Gastrocnemius medialis (tissue), 4 donors: ENCODE measurements around the gene RPS6KL1. TPM values are rescaled to one million over a fixed set of nuclear protein-coding genes. Genes with fewer than 3 reads are reported as not detected.

Source experiments
- ATAC-seq, 2 donors: fragments of 150-250 bp; one replicate each; pipeline ENCODE4 v1.9.1; 2016
- DNase-seq, 2 donors: peaks; one replicate each; pipeline ENCODE4 v3.0.0-alpha.2; 2019
- H3K27ac ChIP-seq, 4 donors: fragments of 200-600 bp; sonication (generic); 1 replicate in 1 of 4; 2 replicates in 3 of 4; pipeline ENCODE4 v1.5.1; 2016 to 2018; ENCODE audit warnings: mild to moderate bottlenecking in 2 of 4, moderate library complexity in 1 of 4
- H3K27me3 ChIP-seq, 3 donors: fragments of 200-600 bp; sonication (generic) in 2 of 3; 1 replicate in 1 of 3; 2 replicates in 2 of 3; pipeline versions ENCODE4 v1.5.1 to v1.6.0; 2016 to 2019; ENCODE audit warnings: mild to moderate bottlenecking in 1 of 3, moderate library complexity in 1 of 3
- H3K36me3 ChIP-seq, 2 donors: fragments of 200-600 bp; sonication (generic) in 1 of 2; one replicate each; pipeline ENCODE4 v1.5.1; 2017 to 2018
- H3K4me1 ChIP-seq, 2 donors: fragments of 200-600 bp; sonication (generic) in 1 of 2; one replicate each; pipeline ENCODE4 v1.5.1; 2016 to 2017; ENCODE audit warnings: mild to moderate bottlenecking in 2 of 2
- H3K4me3 ChIP-seq, 4 donors: fragments of 200-600 bp; sonication (generic) in 3 of 4; 1 replicate in 1 of 4; 2 replicates in 3 of 4; pipeline ENCODE4 v1.5.1; 2016 to 2019; ENCODE audit warnings: mild to moderate bottlenecking in 2 of 4
- H3K9me3 ChIP-seq, 3 donors: fragments of 200-600 bp; sonication (generic) in 2 of 3; 1 replicate in 1 of 3; 2 replicates in 2 of 3; pipeline ENCODE4 v1.5.1; 2016 to 2019
- POLR2A ChIP-seq, 2 donors: fragments of 450-650 bp; IDR thresholded peaks; one replicate each; pipeline ENCODE4 v1.6.1; 2017; ENCODE audit warnings: antibody characterized with exemption in 2 of 2, mild to moderate bottlenecking in 2 of 2, moderate library complexity in 2 of 2
- in situ Hi-C, 4 donors: fragments of 200-750 bp; cut with MboI; loops; one replicate each; pipeline versions ENCODE4 v1.15.0 to v1.8.0; 2017; ENCODE audit warnings: low sequenced_read_pairs in 4 of 4
- intact Hi-C: fragments of 100-400 bp; cut with DNase I; formaldehyde crosslinking; loops from one replicate; pipeline ENCODE4 v1.15.1; 2023; ENCODE audit warnings: low total_unique reads
- total RNA-seq, 4 donors: library from RNA; depleted of rRNA; stranded (reverse); fragments of >200 nt; gene quantifications; one replicate each; pipeline versions ENCODE4 v1.1.0 to v1.2.3, GENCODE V29; 2016
- TF ChIP-seq, protein P1 (sequence below), 5 experiments: fragments of 450-650 bp in 3 of 5; fragments of 200-600 bp in 2 of 5; sonication (generic) in 2 of 5; IDR thresholded peaks in 4 of 5; conservative IDR thresholded peaks in 1 of 5; 1 replicate in 4 of 5; 2 replicates in 1 of 5; pipeline ENCODE4 v1.5.1; 2016 to 2019; ENCODE audit warnings: antibody characterized with exemption in 5 of 5, mild to moderate bottlenecking in 3 of 5, moderate library complexity in 3 of 5

Gene RPS6KL1
- total RNA-seq, 4 donors from 2014 or later = 11.7 to 34.4 (median 18.7) TPM

DNA sequence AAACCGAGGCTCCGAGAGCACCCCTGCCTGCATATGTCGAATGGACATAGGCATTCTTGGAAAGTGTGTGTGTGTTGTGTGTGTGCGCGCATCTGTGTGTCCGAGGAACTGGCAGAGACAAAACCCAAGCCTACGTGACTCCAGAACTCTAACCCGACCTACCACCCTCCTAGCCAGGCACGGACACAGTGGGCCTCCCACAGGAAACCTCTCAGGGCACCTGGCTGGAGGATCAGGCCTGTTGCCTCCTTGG lies 32.9 kb upstream of the RPS6KL1 start:
- Histone ChIP-seq H3K27me3 (peaks cover 0 to 10% (median 3%) of the 10 kb centered on the region in 3 donors), H3K27ac (peak overlapping the region in 2 of 4 donors; percentile 32 to 67), H3K36me3 (no peaks in the 10 kb centered on the region), H3K9me3 (no peaks in the 10 kb centered on the region), H3K4me1 (peaks cover 3 to 10% of the 10 kb centered on the region in 2 donors), H3K4me3 (peak overlapping the region; percentile 48 to 66 (median 61))
- no peak for ATAC-seq
- intact Hi-C loops = no loop called here
- TF ChIP-seq, protein P1, sequence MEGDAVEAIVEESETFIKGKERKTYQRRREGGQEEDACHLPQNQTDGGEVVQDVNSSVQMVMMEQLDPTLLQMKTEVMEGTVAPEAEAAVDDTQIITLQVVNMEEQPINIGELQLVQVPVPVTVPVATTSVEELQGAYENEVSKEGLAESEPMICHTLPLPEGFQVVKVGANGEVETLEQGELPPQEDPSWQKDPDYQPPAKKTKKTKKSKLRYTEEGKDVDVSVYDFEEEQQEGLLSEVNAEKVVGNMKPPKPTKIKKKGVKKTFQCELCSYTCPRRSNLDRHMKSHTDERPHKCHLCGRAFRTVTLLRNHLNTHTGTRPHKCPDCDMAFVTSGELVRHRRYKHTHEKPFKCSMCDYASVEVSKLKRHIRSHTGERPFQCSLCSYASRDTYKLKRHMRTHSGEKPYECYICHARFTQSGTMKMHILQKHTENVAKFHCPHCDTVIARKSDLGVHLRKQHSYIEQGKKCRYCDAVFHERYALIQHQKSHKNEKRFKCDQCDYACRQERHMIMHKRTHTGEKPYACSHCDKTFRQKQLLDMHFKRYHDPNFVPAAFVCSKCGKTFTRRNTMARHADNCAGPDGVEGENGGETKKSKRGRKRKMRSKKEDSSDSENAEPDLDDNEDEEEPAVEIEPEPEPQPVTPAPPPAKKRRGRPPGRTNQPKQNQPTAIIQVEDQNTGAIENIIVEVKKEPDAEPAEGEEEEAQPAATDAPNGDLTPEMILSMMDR (IDR thresholded peaks at IDR 0.05 in 4 of 5, conservative IDR thresholded peaks at IDR 0.05 in 1 of 5) = no peak
- no peak for TF ChIP-seq POLR2A (IDR thresholded peaks at IDR 0.05)
- in situ Hi-C loops = no loop called here
- no peak for DNase-seq

DNA sequence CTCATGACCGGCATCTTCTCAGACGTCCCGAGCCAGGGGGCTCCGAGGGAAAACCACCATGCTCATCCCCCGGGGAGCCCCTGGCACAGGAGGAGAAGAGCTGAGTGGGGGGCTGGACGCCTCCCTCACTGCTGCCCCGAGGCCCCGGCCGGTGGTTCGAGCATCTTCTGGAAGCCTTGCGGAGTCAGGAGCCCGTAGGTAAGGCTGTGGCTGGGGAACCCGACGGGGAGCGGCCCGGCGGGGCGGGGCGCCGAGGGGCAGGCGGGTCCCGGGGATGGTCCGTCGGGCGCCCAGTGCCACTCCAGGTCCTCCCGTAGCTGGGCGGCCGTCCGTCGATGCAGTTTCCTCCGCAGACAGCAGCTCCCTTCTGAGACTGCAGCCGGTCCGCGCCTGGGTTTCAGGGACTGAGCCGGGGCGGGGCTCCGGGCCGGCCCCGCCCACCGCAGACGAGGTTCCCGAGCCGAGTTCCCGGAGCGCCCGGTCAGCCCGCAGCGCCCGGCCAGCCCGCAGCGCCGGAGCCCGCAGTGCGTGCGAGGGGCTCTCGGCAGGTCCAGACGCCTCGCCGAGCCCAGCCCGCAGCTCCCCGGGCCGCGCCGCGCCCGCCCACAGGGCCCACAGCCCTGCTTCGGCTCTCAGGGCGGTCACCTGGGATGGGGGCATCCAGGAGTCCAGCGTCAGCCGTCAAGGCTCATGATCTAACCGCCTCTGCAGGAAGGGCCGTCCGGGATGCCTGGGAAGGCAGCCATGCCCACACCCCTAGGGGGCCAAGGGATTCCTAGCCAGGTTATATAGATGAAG lies 32.4 kb upstream of the RPS6KL1 start, which contains the start of gene PGF:
Gene PGF, minus strand, starts transcription at position 369 of the 798 bp plus-strand sequence. Its CDS starts 355 bp downstream, at position 14.
- H3K4me1 ChIP-seq = peaks cover 3 to 10% of the 10 kb centered on the region in 2 donors
- no peaks in the 10 kb centered on the region for H3K9me3 ChIP-seq
- H3K36me3 ChIP-seq = no peaks in the 10 kb centered on the region
- in situ Hi-C loops (no loop called here), intact Hi-C loops (no loop called here)
- peak within 1 kb of the TSS; percentile 5 to 68 (median 66) for H3K27ac ChIP-seq
- DNase-seq (peak in 1 of 2 donors; percentile 47), ATAC-seq (peak; percentile 56 to 83)
- peaks cover 0 to 10% (median 3%) of the 10 kb centered on the region in 3 donors for H3K27me3 ChIP-seq
- TF ChIP-seq, protein P1 (IDR thresholded peaks at IDR 0.05 in 4 of 5, conservative IDR thresholded peaks at IDR 0.05 in 1 of 5) = no peak
- peak; percentile 51 to 81 for TF ChIP-seq POLR2A (IDR thresholded peaks at IDR 0.05)
- peak within 1 kb of the TSS; percentile 48 to 66 (median 61) for H3K4me3 ChIP-seq

DNA sequence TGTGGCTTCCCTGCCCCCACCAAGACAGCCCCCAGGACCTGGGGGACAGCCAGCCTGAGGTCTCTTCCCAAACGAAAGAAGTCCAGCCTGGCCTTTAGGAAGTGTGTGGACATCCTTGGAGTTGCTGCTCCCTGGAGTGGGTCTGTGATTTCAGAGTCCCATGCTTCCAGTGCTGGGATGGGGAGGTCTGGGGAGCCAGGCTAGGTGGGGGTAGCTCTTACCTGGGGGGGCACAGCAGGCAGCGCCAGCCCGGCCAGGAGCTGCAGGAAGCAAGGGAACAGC lies 31.8 kb upstream of the RPS6KL1 start:
- TF ChIP-seq POLR2A (IDR thresholded peaks at IDR 0.05) = no peak
- TF ChIP-seq, protein P1 (IDR thresholded peaks at IDR 0.05 in 4 of 5, conservative IDR thresholded peaks at IDR 0.05 in 1 of 5) = no peak
- in situ Hi-C loops = no loop called here
- intact Hi-C loops = no loop called here
- DNase-seq (no peak), ATAC-seq (peak in 1 of 2 donors; percentile 21)
- Histone ChIP-seq H3K4me3 (peak overlapping the region; percentile 48 to 66 (median 61)), H3K9me3 (no peaks in the 10 kb centered on the region), H3K4me1 (peaks cover 3 to 10% of the 10 kb centered on the region in 2 donors), H3K27me3 (peaks cover 0 to 10% (median 3%) of the 10 kb centered on the region in 3 donors), H3K27ac (peak overlapping the region; percentile 5 to 68 (median 66)), H3K36me3 (no peaks in the 10 kb centered on the region)

DNA sequence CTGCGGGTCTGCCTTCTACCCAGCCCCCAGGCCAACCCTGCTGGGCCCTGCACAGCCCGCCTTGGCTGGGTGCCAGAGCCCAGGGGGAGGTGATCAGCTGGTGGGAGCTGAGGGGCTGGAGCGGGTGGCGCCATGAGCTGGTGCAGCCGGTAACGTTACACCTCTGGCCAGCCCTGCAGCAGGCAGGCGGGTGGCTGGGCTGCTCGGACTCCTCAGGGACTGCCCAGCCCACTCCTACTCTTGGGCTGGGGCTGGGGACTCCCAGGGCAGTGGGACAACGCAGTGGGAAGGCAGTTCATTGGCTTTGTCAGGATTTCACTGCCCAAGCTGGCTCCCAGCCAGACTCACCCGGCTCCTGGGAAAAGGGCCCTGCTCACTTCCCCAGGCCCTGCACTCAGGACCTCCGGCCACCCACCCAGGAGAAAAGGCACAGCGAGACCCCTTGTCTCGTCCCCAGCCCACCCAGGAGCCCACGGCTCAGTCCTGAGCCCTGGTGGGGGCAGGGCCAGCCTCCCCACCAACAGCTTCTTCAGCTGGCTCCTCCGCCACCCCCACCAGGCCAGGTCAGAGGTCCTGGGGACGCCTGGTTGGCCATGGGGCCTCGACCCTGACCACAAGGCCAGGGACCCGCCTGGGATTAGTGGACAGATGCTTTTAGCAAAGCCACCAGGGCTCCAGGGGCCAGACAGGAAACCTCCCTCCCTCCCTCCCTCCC lies 31.3 kb upstream of the RPS6KL1 start:
- Histone ChIP-seq H3K4me3 (peak overlapping the region; percentile 48 to 66 (median 61)), H3K9me3 (no peaks in the 10 kb centered on the region), H3K27me3 (peaks cover 0 to 10% (median 3%) of the 10 kb centered on the region in 3 donors), H3K36me3 (no peaks in the 10 kb centered on the region), H3K27ac (peak overlapping the region in 3 of 4 donors; percentile 65 to 68 (median 67)), H3K4me1 (peaks cover 3 to 10% of the 10 kb centered on the region in 2 donors)
- TF ChIP-seq, protein P1 (IDR thresholded peaks at IDR 0.05 in 4 of 5, conservative IDR thresholded peaks at IDR 0.05 in 1 of 5) = no peak
- TF ChIP-seq POLR2A (IDR thresholded peaks at IDR 0.05) = no peak
- in situ Hi-C loops = no loop called here
- intact Hi-C loops = no loop called here
- no peak for DNase-seq
- ATAC-seq = no peak
